Stimulated activated CD8-positive, alpha-beta memory T cell treated with anti-CD3 and anti-CD28 coated beads, Interleukin-2, amount 100 ng/mL, for 48 hours (primary cell): ENCODE data around the gene GFM1.
"Not testable (repeated sequence)": the region's sequence is repeated elsewhere in the genome, so short reads cannot be mapped to it uniquely, and the experiment has no call there.

Experiments
- DNase-seq, 2 donors: peaks; one replicate each; pipeline ENCODE4 v3.0.0-alpha.2; 2020; ENCODE audit warnings: low read depth in 2 of 2

GFM1 gene

DNA sequence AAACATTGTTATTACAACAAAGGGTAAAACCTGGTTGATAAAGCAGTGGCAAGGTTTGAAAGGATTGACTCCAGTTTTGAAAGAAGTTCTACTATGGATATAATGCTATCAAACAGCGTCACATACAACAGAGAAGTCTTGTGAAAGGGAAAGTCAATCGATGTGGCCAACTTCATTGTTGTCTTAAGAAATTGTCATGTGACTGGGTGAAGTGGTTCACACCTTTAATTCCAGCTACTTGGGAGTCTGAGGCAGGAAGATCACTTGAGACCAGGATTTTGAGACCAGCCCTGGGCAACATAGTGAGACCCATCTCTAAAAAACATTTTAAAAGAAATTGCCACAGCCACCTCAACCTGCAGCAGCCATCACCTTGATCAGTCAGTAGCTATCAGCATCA lies 34.4 kb downstream of the GFM1 start:
- DNase-seq, result no peak

DNA sequence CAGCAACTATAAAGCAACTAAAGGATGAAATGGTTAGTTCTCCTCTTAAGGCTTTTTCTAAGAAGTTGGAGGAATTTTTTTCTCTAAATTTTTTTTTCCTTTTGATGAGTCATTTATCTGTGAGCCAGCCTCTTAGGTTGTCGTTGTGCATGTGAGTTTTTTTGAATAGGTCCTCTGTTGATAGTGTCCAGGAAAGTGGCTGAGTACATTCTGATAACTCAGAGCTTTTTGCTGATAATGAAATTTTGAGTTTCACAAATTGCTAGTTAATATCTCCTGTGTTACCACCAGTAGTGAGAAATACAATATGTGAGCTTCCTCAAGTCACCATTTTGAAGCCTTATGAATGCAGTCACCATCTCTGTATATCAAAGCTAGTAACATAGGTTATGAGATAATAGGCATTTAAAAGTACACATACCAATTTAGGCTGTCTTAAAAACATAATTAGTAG lies 35.2 kb downstream of the GFM1 start:
- DNase-seq, result no peak

DNA sequence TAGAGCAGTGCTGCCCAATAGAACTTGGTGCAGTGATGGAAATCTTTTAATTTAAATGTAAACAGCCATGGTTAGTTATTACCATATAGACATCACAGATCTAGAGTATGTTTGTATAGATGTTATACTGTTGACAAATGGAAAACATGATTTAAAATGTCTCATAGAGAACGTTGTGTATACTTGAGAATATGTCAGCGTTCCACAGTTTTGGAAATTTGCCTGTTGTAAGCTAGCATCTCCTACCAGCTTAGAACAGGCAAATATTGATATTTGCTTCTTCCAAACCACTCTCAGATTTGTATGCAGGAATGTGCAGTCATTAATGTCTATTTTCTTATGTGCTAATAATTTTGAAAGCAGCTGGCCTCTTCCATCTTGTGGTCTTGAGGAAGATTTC lies 36.5 kb downstream of the GFM1 start:
- DNase-seq, result no peak

- DNase-seq, result no peak
Measured at GRCh38 chr3:158683230-158683962, 39.1 kb downstream of the GFM1 start.

DNA sequence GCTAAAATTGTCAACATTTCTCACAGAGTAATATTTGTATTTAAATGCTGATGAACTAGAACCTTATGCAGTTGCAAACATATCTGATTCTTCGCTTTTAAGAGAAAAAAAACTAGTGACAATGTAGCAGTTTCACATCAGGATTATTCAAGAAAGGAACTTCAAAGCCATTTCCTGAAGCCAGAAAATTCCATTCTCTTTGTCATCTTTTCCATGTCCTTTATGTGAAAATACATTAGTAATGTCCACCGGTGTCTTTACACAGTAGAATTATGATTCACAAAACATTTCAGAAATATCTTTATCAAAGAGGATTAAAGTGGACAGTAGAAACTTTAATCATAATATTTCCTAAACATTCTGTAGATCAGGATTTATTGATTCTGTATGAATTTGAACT lies 40.8 kb downstream of the GFM1 start:
- DNase-seq, result no peak

DNA sequence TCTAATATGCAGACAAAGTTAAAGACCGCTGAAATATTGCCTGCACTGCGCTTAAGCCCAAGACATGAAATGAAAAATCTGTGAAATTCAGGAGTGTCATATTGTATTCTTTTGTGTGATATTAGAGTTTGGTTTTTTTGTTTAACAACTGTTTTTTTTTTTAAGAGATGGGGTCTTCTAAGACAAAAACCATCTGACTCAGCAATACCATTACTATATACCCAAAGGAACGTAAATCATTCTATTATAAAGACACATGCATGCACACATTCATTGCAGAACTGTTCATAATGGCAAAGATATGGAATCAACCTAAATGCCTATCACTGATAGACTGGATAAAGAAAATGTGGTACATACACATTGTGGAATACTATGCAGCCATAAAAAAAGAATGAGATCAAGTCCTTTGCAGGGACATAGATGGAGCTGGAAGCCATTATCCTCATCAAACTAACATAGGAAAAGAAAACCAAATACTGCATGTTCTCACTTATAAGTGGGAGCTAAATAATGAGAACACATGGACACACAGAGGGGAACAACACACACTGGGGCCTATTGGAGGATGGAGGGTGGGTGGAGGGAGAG lies 49.6 kb downstream of the GFM1 start:
- not testable (repeated sequence) for DNase-seq

DNA sequence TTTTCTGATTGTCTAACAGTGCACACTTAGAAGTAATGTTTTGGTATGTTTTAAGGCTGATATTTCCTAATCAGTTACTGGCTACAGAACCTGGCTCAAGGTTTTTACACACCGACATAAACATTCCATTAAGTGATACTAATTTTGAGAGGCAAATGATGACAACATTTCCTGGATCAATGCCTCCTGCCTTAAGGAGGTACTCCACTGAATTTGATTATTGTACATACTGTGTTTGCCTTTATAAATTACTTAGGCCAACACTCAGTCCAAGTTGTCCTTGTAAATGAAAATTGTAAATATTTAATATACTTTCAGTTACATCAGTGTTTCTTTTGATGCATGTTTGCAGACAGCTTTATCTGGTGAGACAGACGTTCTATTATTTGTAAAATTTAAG lies 52.3 kb downstream of the GFM1 start:
- DNase-seq, result no peak

DNA sequence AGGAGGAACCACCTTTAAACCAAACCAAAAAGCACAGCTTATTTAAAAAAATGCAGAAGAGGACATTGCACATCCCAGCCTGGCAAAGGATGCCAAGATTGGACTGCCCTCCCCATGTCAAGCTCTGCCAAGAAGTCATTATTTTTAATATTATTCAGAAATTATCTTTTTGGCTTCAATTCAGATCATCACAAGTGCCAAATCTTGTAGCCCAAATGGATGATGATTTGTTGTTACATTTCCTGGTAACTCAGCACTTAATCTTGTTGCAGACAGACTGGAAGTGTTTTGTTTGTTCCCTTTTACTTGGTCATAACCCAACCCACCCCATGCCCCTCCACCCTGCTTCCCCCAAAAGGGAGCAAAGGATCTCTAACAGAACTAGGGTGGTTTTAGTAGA lies 56.2 kb downstream of the GFM1 start:
- no peak for DNase-seq

GRCh38 chr3:158701420-158702065 lies 57.2 kb downstream of the GFM1 start:
- no peak for DNase-seq

GRCh38 chr3:158702815-158703481 lies 58.6 kb downstream of the GFM1 start:
- no peak for DNase-seq

DNA sequence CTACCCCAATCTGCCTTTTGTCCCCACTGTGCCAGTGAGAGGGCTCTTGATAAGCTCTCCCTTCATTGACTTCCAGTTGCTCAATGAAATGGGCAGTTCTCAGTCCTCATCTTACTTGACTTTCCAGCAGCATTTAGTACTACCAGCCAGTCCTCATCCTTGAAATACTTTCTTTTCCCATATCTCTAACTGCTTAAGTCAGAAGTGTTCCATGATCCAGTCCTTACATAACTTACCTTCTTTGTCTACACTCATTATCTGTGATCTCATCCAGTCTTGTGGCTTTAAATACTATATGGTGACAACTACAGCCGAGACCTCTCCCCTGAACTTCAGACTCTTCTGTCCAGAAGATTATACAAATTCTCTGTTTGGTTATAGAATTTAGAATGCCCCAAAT lies 59.2 kb downstream of the GFM1 start:
- DNase-seq, result no peak

- DNase-seq, result no peak
Measured at GRCh38 chr3:158709666-158710083, 65.3 kb downstream of the GFM1 start.

GRCh38 chr3:158710601-158711000 lies 66.3 kb downstream of the GFM1 start:
- DNase-seq, result no peak

DNA sequence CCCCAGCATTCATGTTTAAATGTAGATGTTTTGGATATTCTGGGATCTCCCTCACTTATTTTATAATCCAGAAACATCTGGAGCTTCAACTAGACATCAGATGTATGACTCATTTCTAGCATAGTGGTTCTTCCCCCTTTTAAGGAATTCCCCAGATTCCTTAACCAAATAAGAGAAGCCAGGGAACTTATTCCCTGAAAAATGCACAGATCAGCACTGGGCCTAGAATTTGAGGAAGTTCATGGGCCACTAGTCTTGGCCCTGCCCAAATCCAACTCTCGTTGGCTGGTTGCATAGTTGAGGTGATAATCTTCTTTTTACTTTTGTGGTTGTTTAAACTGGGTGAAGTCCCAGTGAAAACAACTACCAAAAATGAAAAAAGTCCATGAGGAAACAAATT lies 67.6 kb downstream of the GFM1 start:
- DNase-seq, result no peak

DNA sequence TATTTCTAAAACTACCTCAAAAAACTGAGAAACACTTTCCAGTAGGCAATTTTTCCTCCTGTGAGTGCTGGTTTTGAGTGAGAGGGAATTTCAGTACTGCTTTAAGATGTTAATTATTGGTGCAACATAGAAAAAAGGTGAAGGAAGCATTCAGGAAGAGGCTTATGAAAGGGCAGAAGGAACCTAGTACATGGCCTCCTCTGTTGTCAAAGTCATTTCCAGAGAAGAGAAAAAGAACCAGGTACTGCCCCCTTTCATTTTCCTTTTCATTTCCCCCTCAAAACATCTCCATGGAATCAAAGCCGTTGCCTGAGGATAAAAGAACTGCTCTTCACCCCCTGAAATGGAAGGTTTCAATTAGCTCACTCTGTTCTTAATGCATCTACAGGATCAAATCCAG lies 68.1 kb downstream of the GFM1 start:
- no peak for DNase-seq

DNA sequence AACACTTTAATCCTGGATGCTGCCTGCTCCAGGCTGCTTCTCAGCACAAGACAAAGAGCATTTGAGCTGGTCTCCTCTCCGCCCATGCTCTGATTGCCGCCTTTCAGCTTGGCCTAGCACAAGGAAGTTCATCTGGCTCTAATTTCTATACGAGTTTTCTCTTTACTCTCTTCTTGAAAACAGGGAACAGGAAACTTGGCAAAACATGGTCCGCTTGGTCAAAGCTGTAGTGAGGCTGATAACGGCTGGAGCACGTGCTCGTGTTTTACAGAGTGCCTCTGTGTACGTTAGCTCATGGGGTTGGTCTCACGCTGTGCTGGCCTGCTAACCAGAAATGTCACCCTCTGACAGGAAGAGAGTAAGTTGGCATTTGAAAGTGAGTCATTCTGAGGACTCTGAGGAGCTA lies 68.8 kb downstream of the GFM1 start:
- DNase-seq, result no peak

DNA sequence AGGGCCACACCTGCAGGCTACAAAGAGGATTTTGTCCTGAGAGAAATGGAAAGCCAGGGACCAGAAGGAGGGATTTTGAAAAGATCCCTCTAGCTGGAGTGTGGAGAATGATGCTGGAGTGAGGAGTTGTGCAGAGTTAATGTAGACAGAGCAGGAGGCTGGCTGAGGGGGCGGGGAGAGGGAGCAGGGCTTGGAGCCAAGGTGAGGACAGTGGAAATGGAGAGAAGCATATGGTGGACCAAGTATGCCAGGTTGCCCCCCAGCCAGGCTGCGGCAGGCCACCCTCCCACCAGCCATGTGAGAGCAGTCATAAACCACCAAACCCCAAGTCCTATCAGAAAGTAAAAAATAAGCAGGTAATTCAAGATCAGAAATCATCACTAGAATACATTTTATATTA lies 73.2 kb downstream of the GFM1 start:
- no peak for DNase-seq

GRCh38 chr3:158718490-158719170 lies 74.3 kb downstream of the GFM1 start:
- no peak for DNase-seq

DNA sequence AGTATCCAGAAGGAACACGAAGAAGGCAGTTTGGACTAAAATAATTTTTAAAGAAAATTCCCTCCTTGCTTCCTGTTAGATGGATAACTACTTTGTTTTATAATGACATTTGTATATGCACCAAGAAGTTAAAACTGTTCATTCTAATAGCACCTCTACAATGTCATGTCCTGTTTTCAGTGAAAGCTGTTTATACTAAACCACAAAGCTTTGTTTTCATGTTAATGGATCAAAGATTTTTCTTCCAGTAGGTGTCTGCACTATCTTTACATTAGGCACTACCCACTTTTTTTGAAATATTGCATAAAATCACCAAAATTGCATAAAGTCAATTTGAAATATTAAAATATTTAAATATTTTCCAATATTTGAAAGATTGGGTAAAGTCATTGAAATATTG lies 77.8 kb downstream of the GFM1 start:
- DNase-seq, result no peak

DNA sequence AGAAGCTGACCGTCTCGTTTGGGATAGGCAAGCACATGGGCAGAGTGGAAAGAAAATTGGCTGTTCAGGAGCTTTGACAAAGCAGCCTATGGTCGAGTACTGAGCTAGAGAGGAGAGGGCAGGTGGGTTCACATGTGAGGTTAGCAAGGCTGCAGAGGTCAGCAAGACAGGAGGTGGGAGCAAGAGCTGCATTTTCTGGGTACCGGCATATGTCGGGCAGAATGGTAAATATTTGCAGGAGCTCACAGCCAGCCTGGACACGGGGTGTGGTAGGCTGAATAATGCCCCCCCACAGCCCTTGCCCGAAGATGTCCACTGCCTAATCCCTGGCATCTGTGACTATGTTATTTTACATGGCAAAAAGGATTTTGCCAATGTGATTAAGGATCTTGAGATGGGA lies 79.7 kb downstream of the GFM1 start:
- no peak for DNase-seq

GRCh38 chr3:158725348-158726011 lies 81.2 kb downstream of the GFM1 start:
- no peak for DNase-seq
